Measurements from ENCODE around the gene KLRB1. TPM values are rescaled to one million over a fixed set of nuclear protein-coding genes. Genes with fewer than 3 reads are reported as not detected.

Gene KLRB1
- total RNA-seq, 1 experiment from 2014 or later = not detected

- TF ChIP-seq ZBTB33 (IDR thresholded peaks at IDR 0.05; ENCODE audit: extremely low read depth, insufficient replicate concordance, low read length) (no peak), SIN3A (IDR thresholded peaks at IDR 0.05; ENCODE audit: low read depth) (no peak)
Measured at GRCh38 chr12:9605483-9605882, 2.2 kb downstream of the KLRB1 start (continued).

DNA sequence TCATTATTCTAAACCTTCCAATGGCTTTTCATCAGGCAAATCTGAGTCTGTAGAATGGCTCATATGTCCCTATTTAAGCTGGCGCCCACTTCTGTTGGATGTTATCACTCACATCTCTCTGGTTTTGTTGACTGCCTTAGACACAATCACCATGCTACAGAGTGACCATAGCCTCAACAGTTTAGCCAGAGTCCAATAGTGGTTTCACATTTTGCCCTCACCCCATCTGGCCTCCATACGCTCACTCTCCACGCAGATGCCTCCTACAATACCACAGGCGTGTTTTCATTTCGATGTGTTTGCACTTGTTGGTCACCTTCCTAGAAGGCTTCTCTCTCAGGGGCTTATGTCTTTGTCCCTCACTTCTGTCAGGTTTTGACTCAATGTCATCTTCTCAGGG lies 3.4 kb downstream of the KLRB1 start:
- DNase-seq (ENCODE audit: low read depth, low spot score) (no peak), ATAC-seq (no peak)
- CTCF ChIA-PET = no interaction called here
- intact Hi-C loops (cut with micrococcal nuclease) = no loop called here
- Histone ChIP-seq H3K4me3 (replicated peaks in 1 of 2; ENCODE audit: low read depth in 1 of 2, low read length in 2 of 2) (no peak overlapping the region), H3K27me3 (ENCODE audit: insufficient read depth, low read length) (no peaks in the 10 kb centered on the region), H3K27ac (ENCODE audit: low read depth, low read length) (no peak overlapping the region), H4K20me1 (ENCODE audit: insufficient read depth) (no peaks in the 10 kb centered on the region), H3K79me2 (ENCODE audit: insufficient read depth, low read length) (no peaks in the 10 kb centered on the region), H3K4me1 (ENCODE audit: control insufficient read depth in 1 of 2, insufficient read depth in 2 of 2, low read length in 2 of 2) (no peaks in the 10 kb centered on the region), H3K36me3 (ENCODE audit: control insufficient read depth in 1 of 2, insufficient read depth in 2 of 2, low read length in 2 of 2) (no peaks in the 10 kb centered on the region), H3K9ac (ENCODE audit: low read length) (no peak overlapping the region), H3K9me3 (ENCODE audit: control insufficient read depth in 1 of 2, insufficient read depth in 1 of 2, low read depth in 1 of 2, low read length in 2 of 2) (no peaks in the 10 kb centered on the region), H3K4me2 (ENCODE audit: low read length) (no peak overlapping the region), H2AFZ (ENCODE audit: low read depth, low read length, poor library complexity, severe bottlenecking) (no peak overlapping the region), H3K9me2 (ENCODE audit: insufficient read depth) (no peaks in the 10 kb centered on the region)
- POLR2A ChIA-PET = no interaction called here
- BruUV-seq (replicated peaks) = no TSS peak
- RAD21 ChIA-PET (ENCODE audit: low non-redundant PET in 1 of 2, low total read pairs in 2 of 2, uncharacterized antibody in 2 of 2, unreplicated experiment in 2 of 2) = no interaction called here
- TF ChIP-seq EZH2phosphoT487 (IDR thresholded peaks at IDR 0.05; ENCODE audit: borderline replicate concordance) (no peak), JUND (IDR thresholded peaks at IDR 0.05) (no peak), REST (IDR thresholded peaks at IDR 0.05; ENCODE audit: low read depth) (no peak), POLR2AphosphoS5 (IDR thresholded peaks at IDR 0.05; ENCODE audit: low read depth, low read length) (no peak), RAD21 (IDR thresholded peaks at IDR 0.05; ENCODE audit: low read depth) (no peak), TCF7L2 (IDR thresholded peaks at IDR 0.05; ENCODE audit: borderline replicate concordance, extremely low read depth, insufficient read depth, insufficient read length) (no peak), EZH2 (IDR thresholded peaks at IDR 0.05) (no peak), EGR1 (IDR thresholded peaks at IDR 0.05; ENCODE audit: low read depth) (no peak), ZBTB33 (IDR thresholded peaks at IDR 0.05; ENCODE audit: extremely low read depth, insufficient replicate concordance, low read length) (no peak), SIN3A (IDR thresholded peaks at IDR 0.05; ENCODE audit: low read depth) (no peak)
- TF ChIP-seq, protein P1, sequence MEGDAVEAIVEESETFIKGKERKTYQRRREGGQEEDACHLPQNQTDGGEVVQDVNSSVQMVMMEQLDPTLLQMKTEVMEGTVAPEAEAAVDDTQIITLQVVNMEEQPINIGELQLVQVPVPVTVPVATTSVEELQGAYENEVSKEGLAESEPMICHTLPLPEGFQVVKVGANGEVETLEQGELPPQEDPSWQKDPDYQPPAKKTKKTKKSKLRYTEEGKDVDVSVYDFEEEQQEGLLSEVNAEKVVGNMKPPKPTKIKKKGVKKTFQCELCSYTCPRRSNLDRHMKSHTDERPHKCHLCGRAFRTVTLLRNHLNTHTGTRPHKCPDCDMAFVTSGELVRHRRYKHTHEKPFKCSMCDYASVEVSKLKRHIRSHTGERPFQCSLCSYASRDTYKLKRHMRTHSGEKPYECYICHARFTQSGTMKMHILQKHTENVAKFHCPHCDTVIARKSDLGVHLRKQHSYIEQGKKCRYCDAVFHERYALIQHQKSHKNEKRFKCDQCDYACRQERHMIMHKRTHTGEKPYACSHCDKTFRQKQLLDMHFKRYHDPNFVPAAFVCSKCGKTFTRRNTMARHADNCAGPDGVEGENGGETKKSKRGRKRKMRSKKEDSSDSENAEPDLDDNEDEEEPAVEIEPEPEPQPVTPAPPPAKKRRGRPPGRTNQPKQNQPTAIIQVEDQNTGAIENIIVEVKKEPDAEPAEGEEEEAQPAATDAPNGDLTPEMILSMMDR (IDR thresholded peaks at IDR 0.05 in 2 of 3, conservative IDR thresholded peaks at IDR 0.05 in 1 of 3; ENCODE audit: borderline replicate concordance in 1 of 3, insufficient read depth in 1 of 3, low read depth in 2 of 3, low read length in 2 of 3) = no peak

Data from HCT116 (cell line).